Stomach (tissue), 9 donors: Measurements from ENCODE around the gene DYSF. TPM values are rescaled to one million over a fixed set of nuclear protein-coding genes. Genes with fewer than 3 reads are reported as not detected.

Source experiments
- DNase-seq, 2 donors: peaks; one replicate each; pipeline versions ENCODE4 v3.0.0 to v3.0.0-alpha.2; 2013 to 2019
- H3K27ac ChIP-seq, 5 donors: fragments of 200-600 bp in 4 of 5; sonication (generic) in 4 of 5; one replicate each; pipeline ENCODE4 v1.5.1; 2013 to 2019; ENCODE audit warnings: mild to moderate bottlenecking in 1 of 5, moderate library complexity in 1 of 5
- H3K27me3 ChIP-seq, 3 donors: fragments of 200-600 bp; sonication (generic); one replicate each; pipeline ENCODE4 v1.5.1; 2017 to 2019; ENCODE audit warnings: mixed run types in 1 of 3
- H3K36me3 ChIP-seq, 4 donors: fragments of 200-600 bp; sonication (generic); 1 replicate in 3 of 4; 2 replicates in 1 of 4; pipeline ENCODE4 v1.5.1; 2016 to 2019
- H3K4me1 ChIP-seq, 4 donors: fragments of 200-600 bp; sonication (generic); one replicate each; pipeline ENCODE4 v1.5.1; 2016 to 2019
- H3K4me3 ChIP-seq, 4 donors: fragments of 200-600 bp; sonication (generic) in 3 of 4; one replicate each; pipeline ENCODE4 v1.5.1; 2016 to 2019; ENCODE audit warnings: mild to moderate bottlenecking in 1 of 4
- H3K9me3 ChIP-seq, 4 donors: fragments of 200-600 bp; sonication (generic); one replicate each; pipeline ENCODE4 v1.5.1; 2016 to 2019
- CTCF ChIP-seq, 7 experiments: fragments of 450-650 bp in 4 of 7; fragments of 200-600 bp in 3 of 7; sonication (generic) in 3 of 7; IDR thresholded peaks; one replicate each; pipeline ENCODE4 v1.5.1; 2016 to 2019; ENCODE audit warnings: antibody characterized with exemption in 7 of 7, control low read depth in 2 of 7, mild to moderate bottlenecking in 1 of 7
- EP300 ChIP-seq: sonication (generic); formaldehyde crosslinking; IDR thresholded peaks from one replicate; pipeline ENCODE4 v1.6.1; 2017; ENCODE audit warnings: antibody characterized with exemption
- POLR2A ChIP-seq, 4 donors: fragments of 450-650 bp; IDR thresholded peaks; one replicate each; pipeline ENCODE4 v1.6.1; 2016; ENCODE audit warnings: antibody characterized with exemption in 4 of 4, control low read depth in 2 of 4, mild to moderate bottlenecking in 1 of 4, moderate library complexity in 1 of 4
- POLR2AphosphoS5 ChIP-seq, 3 donors: sonication (generic); formaldehyde crosslinking; IDR thresholded peaks; one replicate each; pipeline ENCODE4 v1.6.1; 2016; ENCODE audit warnings: antibody characterized with exemption in 3 of 3
- WGBS, 5 donors: extraction: QIAGEN DNeasy Blood & Tissue Kit in 3 of 5; methylation state at CpG; one replicate each; pipeline versions ENCODE4 v1.1.5 to v1.1.7; 2013 to 2018; 5-methylcytosine and 5-hydroxymethylcytosine counted together
- intact Hi-C: fragments of 100-400 bp; cut with DNase I; formaldehyde crosslinking; loops from one replicate; pipeline ENCODE4 v1.15.1; 2023; ENCODE audit warnings: low total_unique reads
- polyA plus RNA-seq, 3 donors: library from polyadenylated mRNA; stranded (reverse); fragments of 200-250 nt; gene quantifications; one replicate each; pipeline ENCODE4 v1.2.3, GENCODE V29; 2013
- total RNA-seq, 5 donors: library from RNA; depleted of rRNA; stranded (reverse); fragments of >200 nt; gene quantifications; one replicate each; pipeline versions ENCODE4 v1.1.0 to v1.2.3, GENCODE V29; 2014 to 2016
- donor health status: healthy with polysubstance abuse.
- donor health status: Bipolar disorder and iron deficiency.
- donor health status: healthy.

DYSF gene
- total and polyA plus RNA-seq, 8 donors: 2.1 to 13.4 (median 6.1) TPM

- no peak for DNase-seq
- no peak for TF ChIP-seq CTCF (IDR thresholded peaks at IDR 0.05)
- no peak for TF ChIP-seq POLR2AphosphoS5 (IDR thresholded peaks at IDR 0.05)
- TF ChIP-seq EP300: no peak
- TF ChIP-seq POLR2A (IDR thresholded peaks at IDR 0.05): no peak
- Histone ChIP-seq H3K4me3 (no peak overlapping the region), H3K36me3 (no peaks in the 10 kb centered on the region), H3K9me3 (peaks cover 0 to 16% (median 11%) of the 10 kb centered on the region in 4 donors), H3K27ac (no peak overlapping the region), H3K4me1 (peaks cover 0 to 17% (median 6%) of the 10 kb centered on the region in 4 donors), H3K27me3 (no peaks in the 10 kb centered on the region)
- intact Hi-C loops: no loop called here
- WGBS, 5 donors: 40 to 57% (median 55%) methylated on average over 1 of the region's 1 CpG
Observed at GRCh38 chr2:71724793-71725192, 271.4 kb downstream of the DYSF start.

- Histone ChIP-seq H3K27me3 (no peaks in the 10 kb centered on the region), H3K4me3 (no peak overlapping the region), H3K9me3 (peaks cover 0 to 16% (median 11%) of the 10 kb centered on the region in 4 donors), H3K36me3 (no peaks in the 10 kb centered on the region), H3K27ac (no peak overlapping the region), H3K4me1 (peaks cover 0 to 8% (median 5%) of the 10 kb centered on the region in 4 donors)
- intact Hi-C loops: no loop called here
- no peak for DNase-seq
- no peak for TF ChIP-seq POLR2AphosphoS5 (IDR thresholded peaks at IDR 0.05)
- TF ChIP-seq CTCF (IDR thresholded peaks at IDR 0.05): no peak
- TF ChIP-seq EP300: no peak
- no peak for TF ChIP-seq POLR2A (IDR thresholded peaks at IDR 0.05)
Observed at GRCh38 chr2:71725836-71726235, 272.5 kb downstream of the DYSF start.

- DNase-seq: no peak
- WGBS, 5 donors: 60 to 81% (median 61%) methylated on average over 2 of the region's 2 CpGs
- H3K4me3 ChIP-seq: no peak overlapping the region
- no peaks in the 10 kb centered on the region for H3K36me3 ChIP-seq
- TF ChIP-seq EP300 (no peak), POLR2A (IDR thresholded peaks at IDR 0.05) (no peak), POLR2AphosphoS5 (IDR thresholded peaks at IDR 0.05) (no peak), CTCF (IDR thresholded peaks at IDR 0.05) (no peak)
- no peaks in the 10 kb centered on the region for H3K4me1 ChIP-seq
- H3K27ac ChIP-seq: no peak overlapping the region
- intact Hi-C loops: no loop called here
- no peaks in the 10 kb centered on the region for H3K27me3 ChIP-seq
- peaks cover 0 to 16% (median 11%) of the 10 kb centered on the region in 4 donors for H3K9me3 ChIP-seq
Observed at GRCh38 chr2:71727562-71727961, 274.2 kb downstream of the DYSF start.

GRCh38 chr2:71728036-71728435 lies 274.7 kb downstream of the DYSF start:
- intact Hi-C loops: no loop called here
- no peaks in the 10 kb centered on the region for H3K36me3 ChIP-seq
- WGBS, 5 donors: 74 to 93% (median 85%) methylated on average over 1 of the region's 1 CpG

More at GRCh38 chr2:71728036-71728435, 274.7 kb downstream of the DYSF start:
- Histone ChIP-seq H3K27ac (no peak overlapping the region), H3K4me1 (no peaks in the 10 kb centered on the region), H3K27me3 (no peaks in the 10 kb centered on the region), H3K9me3 (peaks cover 0 to 16% (median 11%) of the 10 kb centered on the region in 4 donors), H3K4me3 (no peak overlapping the region)
- DNase-seq: no peak
- TF ChIP-seq CTCF (IDR thresholded peaks at IDR 0.05): no peak
- no peak for TF ChIP-seq POLR2AphosphoS5 (IDR thresholded peaks at IDR 0.05)
- TF ChIP-seq EP300: no peak
- no peak for TF ChIP-seq POLR2A (IDR thresholded peaks at IDR 0.05)
